Measurements from ENCODE around the gene PIF1. TPM values are rescaled to one million over a fixed set of nuclear protein-coding genes. Genes with fewer than 3 reads are reported as not detected.
"Not testable (repeated sequence)": the region's sequence is repeated elsewhere in the genome, so short reads cannot be mapped to it uniquely, and the experiment has no call there.

The PIF1 gene
- total RNA-seq, 2 donors from 2014 or later = 0.44 to 0.45 TPM

DNA sequence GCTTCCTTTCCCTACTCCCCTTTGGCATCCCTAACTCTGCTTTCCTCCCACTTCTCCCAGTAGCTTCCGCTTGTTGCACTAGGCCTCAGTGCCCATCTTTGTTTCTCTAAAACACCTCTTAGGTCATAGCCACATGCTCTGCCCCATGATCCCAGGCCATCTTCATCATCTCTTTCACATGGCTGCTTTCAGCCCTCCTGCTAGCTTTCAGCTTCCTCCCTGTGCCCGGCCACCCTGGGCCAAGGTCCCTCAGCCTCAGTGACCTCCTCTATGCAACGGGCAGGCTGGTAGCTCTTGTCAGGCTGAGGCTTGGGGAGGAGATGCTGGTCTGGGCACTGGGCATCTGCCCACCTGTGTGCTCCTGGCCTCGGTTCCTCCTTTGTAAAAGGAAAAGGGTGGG lies 18.5 kb upstream of the PIF1 start:
- ATAC-seq (no peak), DNase-seq (no peak)
- H3K27ac Mint-ChIP-seq = peak overlapping the region; percentile 95

DNA sequence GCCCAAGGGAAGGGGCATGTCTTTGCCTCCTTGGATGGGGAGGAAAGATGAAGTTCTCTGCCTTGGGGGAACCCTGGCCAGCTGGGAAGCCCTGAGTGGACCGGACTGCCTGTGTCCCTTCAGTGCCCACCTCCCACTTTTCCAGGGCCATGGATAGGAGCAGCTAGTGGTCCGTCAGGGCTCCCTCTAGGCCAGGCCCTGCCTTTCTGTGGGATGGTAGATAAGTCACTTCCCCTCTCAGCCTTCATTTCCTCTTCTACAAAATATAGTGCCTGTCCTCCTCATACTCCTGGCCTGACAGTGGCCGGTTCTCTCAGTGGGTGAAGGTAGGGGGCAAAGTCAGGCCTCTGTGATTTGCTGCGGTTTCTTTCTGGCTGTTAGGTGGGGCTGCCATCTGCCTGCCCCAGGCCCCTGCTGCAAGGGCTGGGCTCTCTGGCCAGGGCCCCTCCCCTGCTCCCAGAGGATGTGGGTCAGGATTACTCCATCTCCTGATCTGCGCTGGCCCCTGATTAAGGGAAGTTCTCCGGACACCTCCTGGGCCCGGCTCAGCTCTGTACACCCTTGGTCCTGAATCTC lies 17.6 kb upstream of the PIF1 start:
- no peaks in the 10 kb centered on the region for H3K9me3 ChIP-seq (ENCODE audit: control insufficient read depth, low read length, poor library complexity, severe bottlenecking)
- H3K27me3 Mint-ChIP-seq = no peaks in the 10 kb centered on the region
- ATAC-seq = no peak
- H3K36me3 Mint-ChIP-seq (ENCODE audit: low read depth) = peaks cover 4% of the 10 kb centered on the region
- H3K27ac Mint-ChIP-seq = peak overlapping the region; percentile 95
- H3K4me1 Mint-ChIP-seq = peaks cover 70% of the 10 kb centered on the region
- peak overlapping the region; percentile 98 for H3K4me3 Mint-ChIP-seq
- DNase-seq = no peak

More for the DNA sequence above, 18.5 kb upstream of the PIF1 start:
- H3K4me3 Mint-ChIP-seq = peak overlapping the region; percentile 98
- no peaks in the 10 kb centered on the region for H3K27me3 Mint-ChIP-seq
- no peaks in the 10 kb centered on the region for H3K9me3 ChIP-seq (ENCODE audit: control insufficient read depth, low read length, poor library complexity, severe bottlenecking)
- peaks cover 66% of the 10 kb centered on the region for H3K4me1 Mint-ChIP-seq
- H3K36me3 Mint-ChIP-seq (ENCODE audit: low read depth) = peaks cover 7% of the 10 kb centered on the region

DNA sequence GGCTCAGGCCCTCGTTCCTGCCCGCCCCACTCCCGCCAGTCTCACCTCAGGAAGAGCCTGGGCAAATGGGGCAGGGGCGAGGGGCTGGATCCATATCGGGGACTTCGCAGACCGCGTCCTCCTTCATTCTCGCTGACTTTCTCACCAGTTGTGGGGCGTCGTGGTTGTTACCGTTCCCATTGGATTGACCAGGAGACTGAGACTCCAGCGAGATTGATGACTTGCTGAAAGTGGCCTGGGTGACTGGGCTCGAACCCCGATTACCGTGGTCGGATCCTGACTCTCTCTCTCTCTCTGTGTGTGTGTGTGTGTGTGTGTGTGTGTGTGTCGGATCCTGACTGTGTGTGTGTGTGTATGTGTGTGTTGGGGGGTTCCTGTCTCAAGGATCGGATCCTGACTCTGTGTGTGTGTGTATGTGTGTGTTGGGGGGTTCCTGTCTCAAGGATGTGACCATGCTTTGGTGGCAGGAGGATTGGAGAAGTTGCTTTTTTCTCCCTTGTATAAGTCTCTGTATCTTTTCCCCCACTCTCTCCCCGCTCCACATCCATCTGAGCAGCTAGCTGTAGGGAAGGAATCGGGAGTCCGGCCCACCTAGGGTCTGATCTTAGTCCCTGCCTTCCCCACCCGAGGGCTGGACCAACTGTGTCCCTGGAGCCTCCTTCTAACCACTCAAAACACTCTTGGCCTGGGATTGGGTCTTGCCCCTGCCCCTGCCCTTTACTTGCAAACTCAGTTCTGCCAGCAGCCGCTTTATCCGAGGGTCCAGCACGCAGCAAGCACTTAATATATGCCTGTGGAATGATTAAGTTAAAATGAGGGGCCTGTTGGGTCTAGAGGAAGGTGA lies 16.9 kb upstream of the PIF1 start:
- DNase-seq = no peak
- ATAC-seq = no peak
- H3K27ac Mint-ChIP-seq = peak overlapping the region; percentile 95
- H3K9me3 ChIP-seq (ENCODE audit: control insufficient read depth, low read length, poor library complexity, severe bottlenecking) = no peaks in the 10 kb centered on the region
- H3K36me3 Mint-ChIP-seq (ENCODE audit: low read depth) = peaks cover 4% of the 10 kb centered on the region
- H3K4me1 Mint-ChIP-seq = peaks cover 72% of the 10 kb centered on the region
- H3K4me3 Mint-ChIP-seq = peak overlapping the region; percentile 98
- H3K27me3 Mint-ChIP-seq = no peaks in the 10 kb centered on the region

DNA sequence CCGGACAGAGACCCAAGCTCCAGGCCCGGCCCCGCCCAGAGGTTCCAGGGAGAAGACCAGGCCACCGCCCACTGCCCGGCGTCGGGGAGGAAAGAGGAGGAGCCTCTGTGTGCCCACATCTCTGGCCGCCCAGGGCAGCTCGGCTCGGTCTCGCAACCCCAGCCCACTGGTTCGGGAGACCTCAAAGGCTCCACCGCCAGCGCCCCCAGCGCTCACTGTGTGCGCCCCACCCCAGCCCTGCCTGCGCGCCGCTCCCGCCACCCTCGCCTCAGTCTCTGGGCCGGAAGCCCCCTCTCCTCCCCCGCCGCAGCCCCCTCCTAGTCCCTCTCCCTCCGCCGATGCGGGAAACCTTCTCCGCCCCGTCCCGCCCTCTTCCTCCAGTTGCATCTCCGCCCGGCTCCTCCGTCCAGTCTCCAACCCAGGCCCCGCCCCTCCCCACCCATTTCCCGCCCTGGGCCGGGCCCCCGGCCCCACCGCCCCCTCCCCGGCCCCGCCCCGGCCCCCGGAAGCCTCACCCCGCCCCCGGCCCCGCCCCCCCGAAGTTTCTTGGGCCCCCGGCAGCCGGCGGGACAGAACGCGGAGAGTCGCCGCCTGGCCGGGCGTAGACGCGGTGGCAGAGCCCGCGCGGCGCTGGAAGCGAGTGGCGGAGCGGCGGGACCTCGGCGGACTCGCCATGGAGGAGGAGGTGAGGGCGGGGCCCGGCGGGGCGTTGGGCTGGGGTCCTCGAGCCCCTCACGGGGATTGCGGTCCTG lies 16.1 kb upstream of the PIF1 start, which contains the start of gene PLEKHO2:
PLEKHO2 (plus strand) TSS at position 572 of the 752 bp plus-strand sequence; CDS start at position 674, 102 bp downstream.
- Mint-ChIP-seq H3K27ac (peak within 1 kb of the TSS; percentile 95), H3K4me3 (peak within 1 kb of the TSS; percentile 98), H3K27me3 (no peaks in the 10 kb centered on the region), H3K4me1 (peaks cover 74% of the 10 kb centered on the region), H3K36me3 (ENCODE audit: low read depth) (peaks cover 4% of the 10 kb centered on the region)
- ATAC-seq (peak; percentile 80), DNase-seq (peak; percentile 65 to 92 (median 90))
- no peaks in the 10 kb centered on the region for H3K9me3 ChIP-seq (ENCODE audit: control insufficient read depth, low read length, poor library complexity, severe bottlenecking)

DNA sequence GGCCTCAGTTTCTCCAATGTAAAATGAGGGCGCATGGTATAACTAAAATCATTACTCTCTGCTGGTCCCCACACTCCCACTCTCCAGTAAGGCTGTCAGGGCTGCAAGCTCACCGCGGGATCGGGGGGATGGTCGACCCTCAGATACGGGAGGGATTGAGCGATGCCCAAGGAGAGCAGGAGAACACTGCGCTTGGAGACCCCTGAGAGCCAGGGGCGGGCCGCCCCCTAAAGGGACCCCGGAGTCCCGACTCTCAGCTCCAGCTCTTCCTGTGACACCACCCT lies 15.6 kb upstream of the PIF1 start:
- H3K36me3 Mint-ChIP-seq (ENCODE audit: low read depth) = peaks cover 4% of the 10 kb centered on the region
- H3K27me3 Mint-ChIP-seq = no peaks in the 10 kb centered on the region
- DNase-seq = no peak
- H3K4me1 Mint-ChIP-seq = peaks cover 74% of the 10 kb centered on the region
- peak overlapping the region; percentile 98 for H3K4me3 Mint-ChIP-seq
- H3K9me3 ChIP-seq (ENCODE audit: control insufficient read depth, low read length, poor library complexity, severe bottlenecking) = no peaks in the 10 kb centered on the region
- peak overlapping the region; percentile 47 for H3K27ac Mint-ChIP-seq
- no peak for ATAC-seq

DNA sequence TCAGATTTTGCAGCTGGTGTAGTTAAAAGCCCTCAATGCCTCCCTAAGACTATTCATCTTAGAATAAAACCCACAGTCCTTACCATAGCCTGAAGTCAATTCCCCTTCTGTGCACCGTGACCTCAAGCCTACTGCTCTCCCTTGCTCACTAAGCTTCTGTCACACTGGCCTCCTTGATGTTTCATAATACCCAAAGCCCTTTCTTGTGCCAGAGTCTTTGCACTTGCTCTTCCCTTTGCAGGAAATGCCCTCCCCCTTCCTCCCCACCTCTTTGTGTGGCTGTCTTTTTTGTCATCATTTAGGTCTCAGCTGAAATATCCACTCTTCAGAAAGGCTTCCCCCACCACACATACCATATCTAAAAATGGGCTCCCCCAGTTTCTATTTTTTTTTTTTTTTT lies 12.1 kb upstream of the PIF1 start:
- Mint-ChIP-seq H3K27me3 (no peaks in the 10 kb centered on the region), H3K4me3 (peak overlapping the region; percentile 68), H3K36me3 (ENCODE audit: low read depth) (peaks cover 2% of the 10 kb centered on the region), H3K27ac (peak overlapping the region; percentile 90), H3K4me1 (peaks cover 50% of the 10 kb centered on the region)
- no peaks in the 10 kb centered on the region for H3K9me3 ChIP-seq (ENCODE audit: control insufficient read depth, low read length, poor library complexity, severe bottlenecking)
- no peak for ATAC-seq
- DNase-seq = no peak

DNA sequence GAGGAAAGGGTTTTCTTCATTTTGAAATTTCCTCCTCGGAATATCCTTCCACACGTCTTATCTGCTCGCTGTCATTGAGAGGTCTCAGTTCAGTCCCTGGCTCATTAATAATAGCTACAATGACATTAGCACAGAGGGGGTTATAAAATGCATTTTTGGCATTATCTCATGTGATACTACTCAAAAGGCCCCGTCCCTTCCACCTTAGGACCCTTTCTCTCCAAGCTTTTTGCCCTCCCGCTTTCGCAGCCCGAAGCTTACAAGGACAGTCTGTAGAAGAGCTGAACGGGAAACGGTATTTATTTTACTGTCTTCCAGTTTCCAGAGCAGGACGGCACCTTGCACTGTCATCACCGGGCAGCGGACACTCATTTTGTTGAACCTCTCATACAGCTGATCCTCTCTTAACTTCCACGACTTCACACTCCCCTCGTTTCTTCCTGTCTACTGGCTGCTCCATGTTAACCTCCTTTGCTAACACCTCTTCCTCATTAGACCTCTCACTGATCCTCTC lies 10.6 kb upstream of the PIF1 start:
- no peaks in the 10 kb centered on the region for H3K9me3 ChIP-seq (ENCODE audit: control insufficient read depth, low read length, poor library complexity, severe bottlenecking)
- ATAC-seq (peak; percentile 2), DNase-seq (no peak)
- Mint-ChIP-seq H3K36me3 (ENCODE audit: low read depth) (no peaks in the 10 kb centered on the region), H3K4me1 (peaks cover 45% of the 10 kb centered on the region), H3K4me3 (peak overlapping the region; percentile 54), H3K27me3 (no peaks in the 10 kb centered on the region), H3K27ac (peak overlapping the region; percentile 79)

DNA sequence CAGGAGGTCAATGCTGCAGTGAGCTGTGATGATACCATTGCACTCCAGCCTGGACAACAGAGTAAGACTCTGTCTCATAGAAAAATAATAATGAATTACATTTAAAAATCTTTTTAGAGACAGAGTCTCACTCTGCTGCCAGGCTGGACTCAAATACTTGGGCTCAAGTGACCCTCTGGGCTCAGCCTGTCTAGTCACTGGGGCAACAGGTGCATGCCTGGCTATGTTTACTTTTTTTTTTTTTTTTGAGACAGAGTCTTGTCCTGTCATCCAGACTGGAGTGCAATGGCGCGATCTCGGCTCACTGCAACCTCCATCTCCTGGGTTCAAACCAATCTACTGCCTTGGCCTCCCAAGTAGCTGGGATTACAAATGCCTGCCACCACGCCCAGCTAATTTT lies 8.2 kb upstream of the PIF1 start:
- Mint-ChIP-seq H3K4me3 (no peak overlapping the region), H3K27ac (no peak overlapping the region), H3K4me1 (peaks cover 31% of the 10 kb centered on the region), H3K27me3 (no peaks in the 10 kb centered on the region), H3K36me3 (ENCODE audit: low read depth) (no peaks in the 10 kb centered on the region)
- DNase-seq (no peak), ATAC-seq (no peak)
- no peaks in the 10 kb centered on the region for H3K9me3 ChIP-seq (ENCODE audit: control insufficient read depth, low read length, poor library complexity, severe bottlenecking)

DNA sequence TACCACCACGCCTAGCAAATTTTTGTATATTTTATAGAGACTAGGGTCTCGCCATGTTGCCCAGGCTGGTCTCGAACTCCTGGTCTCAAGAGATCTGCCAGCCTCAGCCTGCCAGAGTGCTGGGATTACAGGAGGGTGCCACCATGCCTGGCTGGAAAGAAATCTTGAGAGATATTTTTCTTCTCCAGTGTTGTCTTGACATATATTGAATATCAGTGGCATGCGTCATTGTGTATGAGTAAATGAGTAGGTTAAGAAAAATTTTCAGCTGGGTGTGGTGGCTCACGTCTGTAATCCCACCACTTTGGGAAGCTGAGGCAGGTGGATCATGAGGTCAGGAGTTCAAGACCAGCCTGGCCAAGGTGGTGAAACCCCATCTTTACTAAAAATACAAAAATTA lies 3.5 kb upstream of the PIF1 start:
- no peaks in the 10 kb centered on the region for H3K36me3 Mint-ChIP-seq (ENCODE audit: low read depth)
- no peaks in the 10 kb centered on the region for H3K9me3 ChIP-seq (ENCODE audit: control insufficient read depth, low read length, poor library complexity, severe bottlenecking)
- DNase-seq (no peak), ATAC-seq (no peak)
- no peak overlapping the region for H3K27ac Mint-ChIP-seq
- peaks cover 26% of the 10 kb centered on the region for H3K4me1 Mint-ChIP-seq
- H3K27me3 Mint-ChIP-seq = no peaks in the 10 kb centered on the region
- H3K4me3 Mint-ChIP-seq = no peak overlapping the region

DNA sequence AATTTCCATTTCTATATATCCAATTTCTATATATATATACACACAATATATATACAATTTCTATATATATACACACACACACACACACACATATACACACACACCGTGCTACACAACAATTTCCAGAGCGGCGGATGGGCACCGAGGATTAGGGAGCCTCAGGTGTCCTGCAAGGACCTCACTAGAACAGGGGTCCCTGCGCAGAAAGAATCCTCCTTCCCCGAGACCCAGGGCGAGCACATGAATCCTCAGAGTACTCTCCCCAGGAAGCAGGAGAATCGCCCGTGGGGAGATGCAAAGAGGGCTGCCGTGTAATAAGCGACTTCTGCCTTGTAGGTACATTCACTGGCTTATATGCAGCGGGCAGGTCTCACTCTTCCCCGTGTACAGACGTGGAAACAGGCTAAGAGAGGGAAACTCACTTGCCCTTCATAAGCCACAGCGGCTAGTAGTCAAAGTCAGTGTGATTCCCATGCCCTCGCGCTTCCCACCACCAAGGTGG lies 467 bp downstream of the PIF1 start:
- no peak overlapping the region for H3K27ac Mint-ChIP-seq

DNA sequence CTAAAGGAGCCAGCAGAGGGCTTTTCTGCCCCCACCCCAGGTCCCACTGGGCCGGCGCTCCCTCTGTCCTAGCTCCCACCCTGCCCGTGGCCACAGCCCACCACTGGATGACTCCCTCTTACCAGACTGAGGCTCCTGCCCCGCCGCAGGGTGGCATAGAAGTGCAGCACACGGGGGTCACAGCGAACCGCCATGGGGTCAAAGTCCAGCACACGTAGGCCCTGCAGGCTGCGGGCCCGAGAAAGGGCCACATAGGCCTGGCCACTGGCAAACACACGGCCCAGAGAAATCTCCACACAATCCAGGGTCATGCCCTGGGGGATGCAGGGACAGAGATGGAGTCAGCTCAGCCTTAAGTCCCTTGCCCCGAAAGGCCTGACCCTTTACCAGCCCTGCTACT lies 9.0 kb downstream of the PIF1 start:
- H3K36me3 Mint-ChIP-seq (ENCODE audit: low read depth) = no peaks in the 10 kb centered on the region
- H3K4me3 Mint-ChIP-seq = no peak overlapping the region
- no peak for DNase-seq
- H3K27ac Mint-ChIP-seq = no peak overlapping the region
- no peaks in the 10 kb centered on the region for H3K27me3 Mint-ChIP-seq
- no peak for ATAC-seq
- H3K4me1 Mint-ChIP-seq = peaks cover 2% of the 10 kb centered on the region
- H3K9me3 ChIP-seq (ENCODE audit: control insufficient read depth, low read length, poor library complexity, severe bottlenecking) = no peaks in the 10 kb centered on the region

More for the DNA sequence above, 467 bp downstream of the PIF1 start:
- H3K9me3 ChIP-seq (ENCODE audit: control insufficient read depth, low read length, poor library complexity, severe bottlenecking) = no peaks in the 10 kb centered on the region
- Mint-ChIP-seq H3K4me3 (peak overlapping the region; percentile 87), H3K27me3 (peaks cover 10% of the 10 kb centered on the region), H3K36me3 (ENCODE audit: low read depth) (peaks cover 3% of the 10 kb centered on the region), H3K4me1 (peaks cover 37% of the 10 kb centered on the region)
- ATAC-seq (peak; percentile 18), DNase-seq (no peak)

DNA sequence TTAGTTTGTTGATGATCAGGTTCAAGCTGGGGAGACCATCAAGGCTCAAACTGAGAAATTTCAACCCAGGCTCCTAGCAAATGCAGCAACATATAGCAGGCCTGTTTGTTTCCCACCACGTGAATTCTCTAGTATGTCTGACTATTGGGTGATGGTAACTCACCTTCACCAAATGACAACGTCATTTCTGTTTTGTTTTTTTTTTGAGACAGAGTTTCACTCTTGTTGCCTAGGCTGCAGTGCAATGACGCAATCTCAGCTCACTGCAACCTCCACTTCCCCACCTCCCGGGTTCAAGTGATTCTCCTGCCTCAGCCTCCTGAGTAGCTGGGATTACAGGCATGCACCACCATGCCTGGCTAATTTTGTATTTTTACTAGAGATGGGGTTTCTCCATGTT lies 10.5 kb downstream of the PIF1 start:
- H3K27ac Mint-ChIP-seq; H3K27me3 Mint-ChIP-seq; H3K9me3 ChIP-seq (ENCODE audit: control insufficient read depth, low read length, poor library complexity, severe bottlenecking); H3K36me3 Mint-ChIP-seq (ENCODE audit: low read depth); DNase-seq; ATAC-seq; H3K4me1 Mint-ChIP-seq; H3K4me3 Mint-ChIP-seq: not testable (repeated sequence)

DNA sequence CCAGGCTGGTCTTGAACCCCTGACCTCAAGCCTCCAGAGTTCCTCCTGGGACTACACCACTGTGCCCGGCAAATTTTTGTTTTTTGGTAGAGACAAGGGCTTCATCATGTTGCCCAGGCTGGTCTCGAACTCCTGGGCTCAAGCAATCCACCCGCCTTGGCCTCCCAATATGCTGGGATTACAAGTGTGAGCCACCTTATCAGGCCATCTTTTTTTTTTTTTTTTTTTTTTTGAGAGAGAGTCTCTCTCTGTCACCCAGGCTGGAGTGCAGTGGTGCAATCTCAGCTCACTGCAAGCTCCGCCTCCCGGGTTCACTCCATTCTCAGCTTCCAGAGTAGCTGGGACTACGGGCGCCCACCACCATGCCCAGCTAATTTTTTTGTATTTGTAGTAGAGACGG lies 11.2 kb downstream of the PIF1 start:
- not testable (repeated sequence) for H3K9me3 ChIP-seq (ENCODE audit: control insufficient read depth, low read length, poor library complexity, severe bottlenecking)

More for the DNA sequence above, 11.2 kb downstream of the PIF1 start:
- H3K27me3 Mint-ChIP-seq; H3K4me3 Mint-ChIP-seq; ATAC-seq; H3K4me1 Mint-ChIP-seq; H3K27ac Mint-ChIP-seq; H3K36me3 Mint-ChIP-seq (ENCODE audit: low read depth); DNase-seq: not testable (repeated sequence)

Measured in T-helper 17 cell (primary cell).